ENCODE results near the gene COBL.

The COBL gene

GRCh38 chr7:51035716-51036115 is 280.9 kb downstream of the COBL start:
- no peak for TF ChIP-seq CTCF (conservative IDR thresholded peaks at IDR 0.05)
- H3K27ac ChIP-seq, result no peak overlapping the region

GRCh38 chr7:51034521-51035264 is 281.9 kb downstream of the COBL start:
- H3K27ac ChIP-seq, result peak overlapping the region; percentile 54
- no peak for TF ChIP-seq CTCF (conservative IDR thresholded peaks at IDR 0.05)

- H3K27ac ChIP-seq, result peak overlapping the region; percentile 54
- no peak for TF ChIP-seq CTCF (conservative IDR thresholded peaks at IDR 0.05)
Measured at GRCh38 chr7:51033727-51034520, 282.7 kb downstream of the COBL start.

- no peak overlapping the region for H3K27ac ChIP-seq
- TF ChIP-seq CTCF (conservative IDR thresholded peaks at IDR 0.05), result no peak
Measured at GRCh38 chr7:51031791-51032515, 284.7 kb downstream of the COBL start.

GRCh38 chr7:51031216-51031615 is 285.4 kb downstream of the COBL start:
- no peak overlapping the region for H3K27ac ChIP-seq
- TF ChIP-seq CTCF (conservative IDR thresholded peaks at IDR 0.05), result no peak

GRCh38 chr7:51029701-51030191 is 286.9 kb downstream of the COBL start:
- no peak for TF ChIP-seq CTCF (conservative IDR thresholded peaks at IDR 0.05)
- no peak overlapping the region for H3K27ac ChIP-seq

GRCh38 chr7:51029131-51029530 is 287.5 kb downstream of the COBL start:
- no peak overlapping the region for H3K27ac ChIP-seq
- no peak for TF ChIP-seq CTCF (conservative IDR thresholded peaks at IDR 0.05)

Data from VCaP (cell line).